Caco-2 (cell line): Measurements from ENCODE around the gene SLC9A1. TPM values are rescaled to one million over a fixed set of nuclear protein-coding genes. Genes with fewer than 3 reads are reported as not detected.
"Not testable (repeated sequence)": the region's sequence is repeated elsewhere in the genome, so short reads cannot be mapped to it uniquely, and the experiment has no call there.

Experiments used
- BruUV-seq: library from RNA; stranded (reverse); fragments of 400-500 nt; replicated peaks from 2 replicates; lab custom pipeline; 2021; lab: Mats Ljungman, UMichigan
- CTCF ChIA-PET: fragments of 300-600 bp; sonication (Branson Sonifier 250); formaldehyde crosslinking; loops from one replicate; lab custom pipeline; 2022; ENCODE audit warnings: antibody characterized with exemption; lab: Charles Lee
- POLR2A ChIA-PET: fragments of 300-600 bp; sonication (Branson Sonifier 250); formaldehyde crosslinking; loops from one replicate; lab custom pipeline; 2022; ENCODE audit warnings: antibody characterized with exemption; lab: Charles Lee
- DNase-seq, 2 experiments: peaks; one replicate each; pipeline versions ENCODE4 v3.0.0 to v3.0.0-alpha.2; 2020 to 2022
- H3K27me3 ChIP-seq: replicated peaks from 2 replicates; pipeline ENCODE4 v1.6.0; 2011; ENCODE audit warnings: low read length; ENCODE audit not compliant: control insufficient read depth, insufficient read depth
- H3K36me3 ChIP-seq: 2 replicates; pipeline ENCODE4 v1.5.1; 2011; ENCODE audit warnings: low read length; ENCODE audit not compliant: control insufficient read depth, insufficient read depth
- H3K4me1 ChIP-seq: fragments of 250-450 bp; sonication (Bioruptor Pico); 2 replicates; pipeline ENCODE4 v1.5.1; 2020; ENCODE audit warnings: mild to moderate bottlenecking
- H3K4me3 ChIP-seq: 2 replicates; pipeline ENCODE4 v1.5.1; 2011; ENCODE audit warnings: low read depth, mild to moderate bottlenecking, control low read depth, low read length
- H3K9me3 ChIP-seq: fragments of 250-450 bp; sonication (Bioruptor Pico); 2 replicates; pipeline ENCODE4 v1.5.1; 2020; ENCODE audit warnings: mild to moderate bottlenecking, moderate library complexity
- H3K27ac Mint-ChIP-seq: one replicate; pipeline ENCODE4 v1.8.0; 2022; ENCODE audit warnings: mixed read lengths; ENCODE audit not compliant: unreplicated experiment
- H3K27me3 Mint-ChIP-seq: one replicate; pipeline ENCODE4 v1.8.0; 2022; ENCODE audit warnings: mixed read lengths; ENCODE audit not compliant: insufficient read depth, unreplicated experiment
- H3K36me3 Mint-ChIP-seq: one replicate; pipeline ENCODE4 v1.8.0; 2022; ENCODE audit warnings: mild to moderate bottlenecking, mixed read lengths; ENCODE audit not compliant: insufficient read depth, unreplicated experiment
- H3K4me1 Mint-ChIP-seq: one replicate; pipeline ENCODE4 v1.8.0; 2022; ENCODE audit warnings: low read depth, mixed read lengths; ENCODE audit not compliant: unreplicated experiment
- H3K4me3 Mint-ChIP-seq: one replicate; pipeline ENCODE4 v1.8.0; 2022; ENCODE audit warnings: mild to moderate bottlenecking, moderate library complexity, mixed read lengths; ENCODE audit not compliant: unreplicated experiment
- H3K9me3 Mint-ChIP-seq: one replicate; pipeline ENCODE4 v1.8.0; 2022; ENCODE audit warnings: mixed read lengths; ENCODE audit not compliant: unreplicated experiment
- CTCF ChIP-seq, 2 experiments: fragments of 200-600 bp in 1 of 2; IDR thresholded peaks; 1 replicate in 1 of 2; 2 replicates in 1 of 2; pipeline versions ENCODE4 v1.5.1 to v1.8.0; 2011 to 2022; ENCODE audit warnings: antibody characterized with exemption in 1 of 2, control low read depth in 1 of 2, inconsistent platforms in 1 of 2, low read depth in 1 of 2, low read length in 1 of 2, mild to moderate bottlenecking in 1 of 2, moderate library complexity in 1 of 2; ENCODE audit not compliant: insufficient read depth in 1 of 2, severe bottlenecking in 1 of 2, unreplicated experiment in 1 of 2
- intact Hi-C: fragments of 100-400 bp; cut with micrococcal nuclease; formaldehyde crosslinking; loops from one replicate; pipeline ENCODE4 v1.10.0; 2022; ENCODE audit not compliant: unreplicated experiment
- total RNA-seq: library from RNA; stranded (reverse); gene quantifications from 2 replicates; pipeline ENCODE4 v1.2.3, GENCODE V29; 2022

SLC9A1 gene
- total RNA-seq, 1 experiment from 2014 or later = 28.9 TPM

DNA sequence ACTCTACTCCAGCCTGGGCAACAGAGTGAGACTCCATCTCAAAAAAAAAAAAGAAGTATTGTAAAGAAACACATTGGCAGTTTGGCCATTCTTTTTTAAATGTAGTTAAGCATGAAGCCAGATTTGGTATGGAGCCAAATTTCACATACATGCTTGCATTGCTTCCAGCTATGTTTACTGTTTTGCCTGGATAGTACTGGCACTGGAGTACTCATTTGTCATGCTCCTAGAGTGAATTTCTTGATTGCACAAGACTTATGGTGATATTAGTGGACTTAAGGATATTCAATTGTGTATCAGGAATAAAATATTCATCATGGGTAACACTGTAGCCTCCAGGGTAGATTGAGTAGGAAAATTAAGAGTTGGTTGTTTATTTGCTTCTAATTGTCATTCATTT, 24.5 kb upstream of the SLC9A1 start:
- BruUV-seq = no TSS peak
- Mint-ChIP-seq H3K36me3 (no peaks in the 10 kb centered on the region), H3K27me3 (no peaks in the 10 kb centered on the region), H3K4me3 (no peak overlapping the region), H3K9me3 (no peaks in the 10 kb centered on the region), H3K4me1 (no peaks in the 10 kb centered on the region), H3K27ac (no peak overlapping the region)
- H3K4me1 ChIP-seq = no peaks in the 10 kb centered on the region
- POLR2A ChIA-PET = no interaction called here
- H3K27me3 ChIP-seq = no peaks in the 10 kb centered on the region
- DNase-seq = no peak
- H3K4me3 ChIP-seq = no peak overlapping the region
- intact Hi-C loops = no loop called here
- CTCF ChIA-PET = no interaction called here
- H3K9me3 ChIP-seq = peaks cover 13% of the 10 kb centered on the region
- TF ChIP-seq CTCF (IDR thresholded peaks at IDR 0.05; ENCODE audit: insufficient read depth in 1 of 2, low read depth in 1 of 2, low read length in 1 of 2, severe bottlenecking in 1 of 2, unreplicated experiment in 1 of 2) = no peak
- no peaks in the 10 kb centered on the region for H3K36me3 ChIP-seq

DNA sequence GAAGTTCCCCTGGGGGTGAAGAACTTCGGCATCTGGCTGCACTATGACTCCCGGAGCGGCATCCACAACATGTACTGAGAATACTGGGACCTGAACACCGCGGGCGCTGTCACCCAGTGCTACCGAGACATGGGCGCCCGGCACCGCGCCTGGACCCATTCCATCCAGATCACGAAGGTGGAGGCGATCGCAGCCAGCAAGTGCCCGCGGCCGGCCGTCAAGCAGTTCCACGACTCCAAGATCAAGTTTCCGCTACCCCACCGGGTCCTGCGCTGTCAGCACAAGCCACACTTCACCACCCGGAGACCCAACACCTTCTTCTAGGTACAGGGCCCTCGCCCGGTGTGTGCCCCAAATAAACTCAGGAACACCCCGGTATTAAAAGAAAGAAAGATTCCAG, 22.0 kb upstream of the SLC9A1 start:
- Histone ChIP-seq H3K4me1 (no peaks in the 10 kb centered on the region), H3K4me3 (no peak overlapping the region), H3K36me3 (no peaks in the 10 kb centered on the region), H3K27me3 (no peaks in the 10 kb centered on the region), H3K9me3 (peaks cover 6% of the 10 kb centered on the region)
- H3K9me3 Mint-ChIP-seq = no peaks in the 10 kb centered on the region
- POLR2A ChIA-PET = no interaction called here
- H3K4me3 Mint-ChIP-seq = no peak overlapping the region
- BruUV-seq = no TSS peak
- no peaks in the 10 kb centered on the region for H3K36me3 Mint-ChIP-seq
- intact Hi-C loops = no loop called here
- no peak for DNase-seq
- H3K4me1 Mint-ChIP-seq = no peaks in the 10 kb centered on the region
- no peak for TF ChIP-seq CTCF (IDR thresholded peaks at IDR 0.05; ENCODE audit: insufficient read depth in 1 of 2, low read depth in 1 of 2, low read length in 1 of 2, severe bottlenecking in 1 of 2, unreplicated experiment in 1 of 2)
- CTCF ChIA-PET = no interaction called here
- H3K27ac Mint-ChIP-seq = no peak overlapping the region
- H3K27me3 Mint-ChIP-seq = no peaks in the 10 kb centered on the region

GRCh38 chr1:27176323-27176722, 21.4 kb upstream of the SLC9A1 start:
- H3K27me3 ChIP-seq = no peaks in the 10 kb centered on the region
- H3K27me3 Mint-ChIP-seq = no peaks in the 10 kb centered on the region
- no peaks in the 10 kb centered on the region for H3K36me3 Mint-ChIP-seq
- H3K36me3 ChIP-seq = no peaks in the 10 kb centered on the region
- intact Hi-C loops = no loop called here
- no peaks in the 10 kb centered on the region for H3K4me1 Mint-ChIP-seq
- H3K9me3 ChIP-seq = peaks cover under 1% of the 10 kb centered on the region
- no peaks in the 10 kb centered on the region for H3K4me1 ChIP-seq
- TF ChIP-seq CTCF (IDR thresholded peaks at IDR 0.05; ENCODE audit: insufficient read depth in 1 of 2, low read depth in 1 of 2, low read length in 1 of 2, severe bottlenecking in 1 of 2, unreplicated experiment in 1 of 2) = no peak
- no TSS peak for BruUV-seq
- ChIA-PET CTCF (no interaction called here), POLR2A (no interaction called here)
- H3K4me3 ChIP-seq = no peak overlapping the region
- no peak for DNase-seq
- H3K27ac Mint-ChIP-seq = no peak overlapping the region
- H3K9me3 Mint-ChIP-seq = no peaks in the 10 kb centered on the region
- H3K4me3 Mint-ChIP-seq = no peak overlapping the region

DNA sequence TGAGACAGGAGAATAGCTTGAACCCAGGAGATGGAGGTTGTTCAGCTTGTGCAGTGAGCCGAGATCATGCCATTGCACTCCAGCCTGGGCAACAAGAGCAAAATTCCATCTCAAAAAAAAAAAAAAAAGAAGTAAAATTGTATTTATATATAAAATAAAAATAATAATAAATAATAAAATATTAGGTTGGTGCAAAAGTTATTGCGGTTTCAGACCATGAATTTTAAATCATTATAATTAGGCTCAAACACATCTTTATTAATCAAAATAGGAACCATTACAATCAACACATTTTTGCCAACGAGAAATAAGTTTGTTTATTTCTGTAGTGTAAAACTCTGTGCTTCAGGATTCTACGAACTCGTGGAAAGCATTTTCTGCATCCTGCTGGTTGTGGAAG, 18.1 kb upstream of the SLC9A1 start:
- H3K4me3 Mint-ChIP-seq, DNase-seq, H3K9me3 ChIP-seq, H3K4me1 ChIP-seq, H3K27me3 ChIP-seq, intact Hi-C loops, H3K27ac Mint-ChIP-seq, H3K36me3 ChIP-seq, H3K9me3 Mint-ChIP-seq, BruUV-seq, H3K4me3 ChIP-seq, CTCF ChIA-PET, H3K27me3 Mint-ChIP-seq, H3K4me1 Mint-ChIP-seq, POLR2A ChIA-PET, H3K36me3 Mint-ChIP-seq: not testable (repeated sequence)
